Daoy (cell line): ENCODE data around the gene NPM1. TPM values are rescaled to one million over a fixed set of nuclear protein-coding genes. Genes with fewer than 3 reads are reported as not detected.
"Not testable (repeated sequence)": the region's sequence is repeated elsewhere in the genome, so short reads cannot be mapped to it uniquely, and the experiment has no call there.

ENCODE experiments used
- DNase-seq: peaks from one replicate; pipeline ENCODE4 v3.0.0-alpha.2; 2015; ENCODE audit warnings: low read depth
- total RNA-seq: library from RNA; depleted of rRNA; stranded (reverse); fragments of >200 nt; shearing (Covaris generic); gene quantifications from 2 replicates; pipeline ENCODE4 v1.2.3, GENCODE V29; 2014; rRNA removed

The NPM1 gene
- 3,269 and 4,718 TPM in 2 replicates for total RNA-seq

DNA sequence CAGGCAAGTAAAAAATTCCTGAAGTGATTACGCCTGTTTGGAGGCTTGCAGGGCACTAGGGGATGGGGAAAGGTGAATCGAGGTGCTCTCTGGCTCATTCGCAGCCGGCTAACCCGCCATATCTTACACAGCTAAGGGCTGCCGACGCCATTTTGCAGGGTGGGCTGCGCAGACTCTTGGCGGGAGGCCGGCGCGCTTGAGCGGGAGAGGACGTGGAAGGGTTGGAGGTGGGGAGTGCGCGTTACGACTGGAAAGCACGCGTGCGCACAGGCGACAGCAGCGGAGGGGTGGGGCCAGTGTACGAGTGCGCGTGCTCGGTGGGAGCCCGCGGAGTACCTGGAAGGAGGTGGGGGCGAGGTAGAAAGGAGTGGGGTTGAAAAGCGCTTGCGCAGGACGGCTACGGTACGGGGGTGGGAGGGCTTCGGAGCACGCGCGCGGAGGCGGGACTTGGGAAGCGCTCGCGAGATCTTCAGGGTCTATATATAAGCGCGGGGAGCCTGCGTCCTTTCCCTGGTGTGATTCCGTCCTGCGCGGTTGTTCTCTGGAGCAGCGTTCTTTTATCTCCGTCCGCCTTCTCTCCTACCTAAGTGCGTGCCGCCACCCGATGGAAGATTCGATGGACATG, at the start of gene NPM1:
Gene NPM1, plus strand, starts transcription at position 505 of the 625 bp plus-strand sequence. Its CDS starts 100 bp downstream, at position 605.
- peak; percentile 100 for DNase-seq

GRCh38 chr5:171340042-171340441, 47.6 kb upstream of the NPM1 start:
- no peak for DNase-seq

- DNase-seq = no peak
These were observed 47.2 kb upstream of the NPM1 start for GRCh38 chr5:171340491-171340890.

GRCh38 chr5:171342362-171343111, 45.1 kb upstream of the NPM1 start:
- peak; percentile 65 for DNase-seq

DNA sequence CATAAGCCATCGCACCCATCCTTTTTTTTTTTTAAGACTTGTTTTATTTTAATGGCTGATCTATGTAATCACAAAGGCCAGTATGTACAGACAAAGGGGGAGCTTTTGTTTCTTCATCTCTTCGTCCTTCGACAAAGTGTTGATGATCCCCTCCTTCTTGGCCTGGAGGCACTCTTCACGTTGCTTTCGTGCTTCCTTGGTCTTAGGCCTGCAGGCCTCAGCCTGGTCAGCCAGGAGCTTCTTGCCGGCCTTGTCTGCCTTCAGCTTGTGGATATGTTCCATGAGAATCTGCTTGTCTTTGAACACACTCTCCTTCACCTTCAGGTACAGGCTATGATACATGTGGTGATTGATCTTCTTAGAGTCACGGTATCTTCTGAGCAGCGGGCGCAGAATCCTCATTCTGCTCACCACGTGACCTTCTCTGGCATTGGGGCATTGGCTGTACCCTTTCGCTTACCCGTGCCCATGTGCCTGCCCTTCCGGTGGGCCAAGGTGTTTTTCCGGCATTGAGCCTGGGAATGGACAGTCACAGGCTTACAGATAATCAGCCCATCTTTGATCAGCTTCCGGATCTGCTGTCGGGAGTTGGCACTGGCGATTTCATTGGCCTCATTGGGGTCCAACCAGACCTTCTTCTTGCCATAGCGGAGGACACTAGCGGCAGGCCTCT, 42.6 kb upstream of the NPM1 start:
- DNase-seq = no peak

DNA sequence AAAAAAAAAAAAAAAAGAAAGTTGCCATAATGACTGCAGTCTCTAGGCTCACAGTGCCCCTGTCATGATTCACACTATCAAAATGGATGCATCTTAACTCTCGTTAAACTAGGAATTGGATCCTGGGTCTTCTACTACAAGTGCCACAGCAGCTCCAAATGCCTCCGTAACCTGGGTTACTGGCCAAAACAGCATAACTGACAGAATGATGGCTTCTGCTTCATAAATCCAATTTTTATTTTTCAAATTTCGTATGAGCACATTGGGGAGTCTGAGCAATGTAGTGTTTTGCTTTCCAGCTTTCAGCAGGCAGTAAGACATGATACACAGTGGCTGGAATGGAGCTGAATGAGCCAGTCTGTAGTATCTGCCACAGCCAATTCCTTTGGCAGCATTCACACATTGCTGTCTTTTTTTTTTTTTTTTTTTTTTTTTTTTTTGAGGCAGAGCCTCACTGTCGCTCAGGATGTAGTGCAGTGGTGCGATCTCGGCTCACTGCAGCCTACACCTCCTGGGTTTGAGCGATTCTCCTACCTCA, 36.0 kb upstream of the NPM1 start:
- DNase-seq = no peak

DNA sequence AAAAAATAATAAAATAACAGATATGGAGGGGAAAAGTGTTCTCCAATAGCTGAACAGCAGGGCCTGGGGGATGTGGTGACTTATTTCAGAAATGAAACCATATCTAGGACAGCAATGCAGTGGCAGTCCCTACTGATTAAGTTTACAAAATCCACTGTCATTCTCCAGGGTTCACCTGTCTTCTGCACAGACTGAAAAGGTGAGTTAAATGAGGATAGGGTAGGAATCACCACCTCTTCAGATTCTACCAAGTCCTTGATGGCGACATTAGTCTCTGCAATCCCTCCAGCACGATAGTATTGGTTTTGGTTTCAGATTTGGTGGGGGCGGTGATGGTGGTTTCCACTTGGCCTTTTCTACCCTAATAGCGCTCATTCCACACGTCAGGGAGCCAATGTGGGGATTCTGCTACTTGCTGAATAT, 32.3 kb upstream of the NPM1 start:
- DNase-seq = no peak

DNA sequence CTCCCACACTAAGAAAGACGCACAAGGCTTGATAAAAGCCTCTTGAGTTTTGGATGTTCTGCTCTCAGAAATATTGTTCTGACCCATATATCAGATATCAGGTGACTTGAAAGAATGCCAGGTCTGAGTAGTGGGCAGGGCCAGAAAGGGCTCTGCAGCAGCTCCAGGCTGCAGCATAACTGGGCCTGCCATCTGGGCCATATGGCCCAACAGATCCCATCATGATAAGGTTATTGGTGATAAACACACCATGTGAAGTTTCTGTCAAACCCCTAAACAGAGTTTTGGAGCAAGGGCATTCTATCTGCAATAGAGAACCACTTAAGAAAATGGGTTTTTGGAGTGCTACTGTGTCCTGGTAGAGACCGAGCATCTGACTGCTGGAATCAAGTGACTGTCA, 29.8 kb upstream of the NPM1 start:
- DNase-seq = no peak

GRCh38 chr5:171361151-171361550, 26.5 kb upstream of the NPM1 start:
- not testable (repeated sequence) for DNase-seq

DNA sequence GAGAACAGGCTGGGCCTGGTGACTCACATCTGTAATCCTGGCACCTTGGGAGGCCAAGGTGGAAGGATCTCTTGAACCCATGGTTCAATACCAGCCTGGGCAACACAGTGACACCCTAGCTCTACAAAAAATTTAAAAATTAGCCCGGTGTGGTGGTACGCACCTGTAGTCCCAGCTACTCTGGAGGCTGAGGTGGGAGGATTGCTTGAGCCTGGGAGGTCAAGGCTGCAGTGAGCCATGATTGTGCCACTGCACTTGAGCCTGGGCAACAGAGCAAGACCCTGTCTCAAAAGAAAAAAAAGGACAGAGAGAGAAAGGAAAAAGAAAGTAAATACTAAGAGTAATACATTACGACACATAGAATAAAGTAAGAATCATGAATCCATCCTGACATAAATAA, 24.4 kb upstream of the NPM1 start:
- DNase-seq = not testable (repeated sequence)

GRCh38 chr5:171363846-171364245, 23.8 kb upstream of the NPM1 start:
- no peak for DNase-seq

GRCh38 chr5:171365351-171365750, 22.3 kb upstream of the NPM1 start:
- peak; percentile 32 for DNase-seq

GRCh38 chr5:171366645-171367044, 21.0 kb upstream of the NPM1 start:
- no peak for DNase-seq

GRCh38 chr5:171367424-171368370, 20.0 kb upstream of the NPM1 start:
- DNase-seq = peak; percentile 83

- DNase-seq = no peak
These were observed 18.6 kb upstream of the NPM1 start for GRCh38 chr5:171369056-171369455.

DNA sequence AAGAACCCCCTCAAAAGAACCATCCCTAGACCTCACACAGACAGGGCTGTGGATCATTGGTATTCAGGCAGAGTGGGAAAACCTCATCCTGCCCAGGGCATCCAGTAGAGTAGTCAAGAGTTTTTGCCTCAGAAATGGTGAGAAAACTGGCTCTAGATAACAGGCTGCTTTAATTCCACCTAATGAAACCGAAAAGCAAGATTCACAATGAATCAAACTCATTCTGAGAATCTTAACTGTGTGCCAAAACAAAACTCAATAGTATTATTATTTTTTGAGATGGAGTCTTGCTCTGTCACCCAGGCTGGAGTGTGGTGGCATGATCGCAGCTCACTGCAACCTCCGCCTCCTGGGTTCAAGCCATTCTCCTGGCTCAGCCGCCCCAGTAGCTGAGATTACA, 17.8 kb upstream of the NPM1 start:
- no peak for DNase-seq

DNA sequence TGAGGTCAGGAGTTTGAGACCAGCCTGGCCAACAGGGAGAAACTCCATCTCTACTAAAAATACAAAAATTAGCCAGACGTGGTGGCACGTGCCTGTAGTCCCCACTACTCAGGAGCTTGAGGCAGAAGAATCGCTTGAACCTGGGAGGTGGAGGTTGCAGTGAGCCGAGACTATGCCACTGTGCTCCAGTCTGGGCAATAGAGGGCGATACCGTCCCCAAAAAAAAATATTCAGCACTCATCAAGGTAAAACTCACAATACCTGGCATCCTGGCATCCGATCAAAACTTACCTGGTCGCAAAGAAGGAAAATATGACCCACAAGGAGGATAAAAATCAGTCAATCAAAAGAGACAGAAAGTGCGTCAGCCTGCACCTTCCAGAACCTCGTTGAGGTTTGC, 16.8 kb upstream of the NPM1 start:
- DNase-seq = not testable (repeated sequence)

DNA sequence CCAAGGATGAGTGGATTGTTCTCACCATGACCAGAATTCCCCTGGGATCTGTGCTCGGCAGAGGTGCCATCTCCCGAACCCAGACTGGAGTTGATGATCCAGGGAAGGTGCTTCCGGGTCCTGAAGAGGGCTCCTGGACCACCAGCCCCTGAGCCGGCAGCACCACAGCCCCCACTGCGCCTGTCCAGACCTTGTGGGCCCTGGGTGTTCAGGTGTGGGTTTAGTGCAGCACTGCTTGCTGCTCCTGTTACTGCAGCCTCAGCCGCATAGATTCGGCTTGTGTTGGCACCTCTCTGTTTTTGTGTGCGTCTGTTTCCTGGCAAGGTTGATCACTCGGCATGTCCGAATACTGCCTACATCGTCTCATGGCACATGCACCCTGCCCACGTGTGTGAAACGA, 16.3 kb upstream of the NPM1 start:
- no peak for DNase-seq

DNA sequence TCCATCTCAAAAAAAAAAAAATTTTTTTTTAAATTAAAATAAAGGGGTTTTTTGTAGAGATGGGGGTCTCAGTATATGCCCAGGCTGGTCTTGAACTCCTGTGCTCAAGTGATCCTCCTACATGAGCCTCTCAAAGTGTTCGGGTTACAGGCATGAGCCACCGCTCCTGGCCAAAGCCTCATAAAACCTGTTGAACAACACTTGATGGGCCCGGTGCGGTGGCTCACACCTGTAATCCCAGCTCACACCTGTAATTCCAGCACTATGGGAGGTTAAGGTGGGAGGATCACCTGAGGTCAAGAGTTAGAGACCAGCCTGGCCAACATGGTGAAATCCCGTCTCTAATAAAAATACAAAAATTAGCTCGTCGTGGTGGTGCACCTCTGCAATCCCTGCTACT, 7.7 kb upstream of the NPM1 start:
- DNase-seq = no peak

DNA sequence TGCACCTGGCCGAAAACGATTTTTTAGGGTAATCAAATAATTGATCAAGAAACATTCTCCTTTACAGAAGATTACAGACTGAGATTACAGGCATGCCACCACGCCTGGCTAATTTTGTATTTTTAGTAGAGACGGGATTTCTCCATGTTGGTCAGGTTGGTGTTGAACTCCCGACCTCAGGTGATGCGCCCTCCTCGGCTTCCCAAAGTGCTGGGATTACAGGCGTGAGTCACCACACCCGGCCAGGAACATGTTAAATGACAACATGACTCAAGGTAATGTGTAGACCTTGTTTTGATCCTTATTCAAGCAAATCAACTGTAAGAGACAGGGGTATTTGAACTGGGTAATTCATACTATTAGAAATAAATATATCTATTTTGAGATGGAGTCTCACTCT, 3.2 kb upstream of the NPM1 start:
- DNase-seq = not testable (repeated sequence)

- DNase-seq = peak; percentile 59
These were observed 2.6 kb upstream of the NPM1 start for GRCh38 chr5:171384999-171385398.
